22Rv1 (cell line): ENCODE data around the gene RACGAP1.

Experiments
- ZFX ChIP-seq: fragments of 450-650 bp; IDR thresholded peaks from 2 replicates; pipeline ENCODE4 v1.6.1; 2017; ENCODE audit warnings: antibody characterized with exemption, borderline replicate concordance
- TF ChIP-seq, protein P1 (sequence below): fragments of 450-650 bp; IDR thresholded peaks from 2 replicates; pipeline ENCODE4 v1.5.1; 2017; ENCODE audit warnings: mild to moderate bottlenecking

DNA sequence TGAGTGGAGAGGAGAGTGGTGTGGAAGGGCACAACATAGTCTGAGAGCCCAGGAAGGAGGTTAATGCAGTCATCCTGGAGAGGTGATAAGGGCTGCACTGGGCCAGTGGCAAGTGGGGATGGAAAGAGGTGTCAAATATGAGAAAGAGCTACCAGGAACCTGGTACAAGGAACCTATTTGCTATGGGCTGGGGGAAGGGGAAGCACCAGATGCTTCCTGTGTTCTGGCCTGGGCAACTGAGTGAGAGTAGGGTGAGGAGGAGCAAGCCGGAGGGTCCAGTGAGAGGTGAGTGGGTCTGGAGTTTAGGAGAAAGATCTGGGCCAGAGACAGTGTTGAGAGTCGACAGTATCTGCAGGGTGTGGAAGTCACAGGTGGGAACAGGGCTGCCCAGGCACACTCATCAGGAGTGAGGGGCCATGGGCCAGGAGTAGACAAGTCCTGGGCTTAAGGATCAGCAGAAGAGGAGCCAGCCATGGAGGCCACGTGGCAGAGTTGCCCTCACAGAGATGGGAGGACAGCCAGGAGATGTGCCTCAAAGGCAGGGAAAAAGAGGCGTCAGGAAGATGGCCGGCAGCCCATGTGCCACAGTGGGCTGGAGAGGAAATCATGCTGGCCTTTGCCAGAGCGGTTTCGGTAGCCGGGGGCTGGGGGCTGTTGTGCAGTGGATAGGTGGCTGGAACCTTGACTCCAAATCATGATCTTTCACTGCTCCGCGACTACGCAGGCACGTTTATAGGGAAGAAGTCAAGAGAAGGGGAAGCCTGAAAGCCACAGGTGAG lies 55.5 kb downstream of the RACGAP1 start:
- TF ChIP-seq, protein P1, sequence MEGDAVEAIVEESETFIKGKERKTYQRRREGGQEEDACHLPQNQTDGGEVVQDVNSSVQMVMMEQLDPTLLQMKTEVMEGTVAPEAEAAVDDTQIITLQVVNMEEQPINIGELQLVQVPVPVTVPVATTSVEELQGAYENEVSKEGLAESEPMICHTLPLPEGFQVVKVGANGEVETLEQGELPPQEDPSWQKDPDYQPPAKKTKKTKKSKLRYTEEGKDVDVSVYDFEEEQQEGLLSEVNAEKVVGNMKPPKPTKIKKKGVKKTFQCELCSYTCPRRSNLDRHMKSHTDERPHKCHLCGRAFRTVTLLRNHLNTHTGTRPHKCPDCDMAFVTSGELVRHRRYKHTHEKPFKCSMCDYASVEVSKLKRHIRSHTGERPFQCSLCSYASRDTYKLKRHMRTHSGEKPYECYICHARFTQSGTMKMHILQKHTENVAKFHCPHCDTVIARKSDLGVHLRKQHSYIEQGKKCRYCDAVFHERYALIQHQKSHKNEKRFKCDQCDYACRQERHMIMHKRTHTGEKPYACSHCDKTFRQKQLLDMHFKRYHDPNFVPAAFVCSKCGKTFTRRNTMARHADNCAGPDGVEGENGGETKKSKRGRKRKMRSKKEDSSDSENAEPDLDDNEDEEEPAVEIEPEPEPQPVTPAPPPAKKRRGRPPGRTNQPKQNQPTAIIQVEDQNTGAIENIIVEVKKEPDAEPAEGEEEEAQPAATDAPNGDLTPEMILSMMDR = no peak
- TF ChIP-seq ZFX = no peak
